GM15510 (cell line): ENCODE data around the gene AMER3.

Experiments
- POLR2A ChIP-seq: IDR thresholded peaks from 3 replicates; pipeline ENCODE4 v1.6.1; 2011; ENCODE audit warnings: borderline replicate concordance; ENCODE audit not compliant: insufficient read length; ENCODE audit errors: extremely low read depth

AMER3 gene, protein sequence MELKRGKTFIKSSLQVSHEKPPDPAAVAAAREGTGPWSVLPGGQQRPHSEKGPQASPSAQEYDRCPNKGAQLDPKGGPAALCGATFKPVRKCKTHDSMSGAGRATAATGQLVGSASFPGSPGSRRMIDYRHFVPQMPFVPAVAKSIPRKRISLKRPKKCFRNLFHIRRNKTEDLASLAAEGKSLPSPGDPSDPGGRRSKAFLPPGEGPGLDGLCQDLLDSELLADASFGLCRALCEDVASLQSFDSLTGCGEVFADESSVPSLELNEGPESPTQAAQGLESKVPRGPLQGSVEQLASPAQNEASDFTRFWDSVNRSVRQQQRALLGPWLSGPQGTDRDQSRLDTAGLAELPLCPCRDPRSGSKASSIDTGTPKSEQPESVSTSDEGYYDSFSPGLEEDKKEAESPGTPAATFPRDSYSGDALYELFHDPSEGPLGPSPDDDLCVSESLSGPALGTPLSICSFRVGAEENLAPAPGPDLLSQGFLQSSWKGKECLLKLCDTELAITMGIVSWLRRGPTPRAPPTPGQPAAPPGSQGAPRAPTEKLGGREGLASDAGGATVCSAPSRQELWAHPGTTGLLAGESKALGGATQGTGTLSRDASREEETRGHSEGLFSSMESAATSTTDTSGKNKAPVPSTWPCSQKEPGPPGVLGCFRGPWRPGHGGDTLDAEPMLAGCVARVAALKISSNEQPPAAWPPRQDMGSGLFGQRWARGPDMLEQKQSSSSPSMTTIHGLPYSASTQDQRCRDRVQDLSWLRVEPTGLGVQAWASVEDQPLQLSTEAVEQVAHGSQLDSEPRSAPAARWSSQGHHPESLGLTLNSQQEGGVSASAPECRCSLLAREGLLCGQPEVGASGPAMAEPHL

DNA sequence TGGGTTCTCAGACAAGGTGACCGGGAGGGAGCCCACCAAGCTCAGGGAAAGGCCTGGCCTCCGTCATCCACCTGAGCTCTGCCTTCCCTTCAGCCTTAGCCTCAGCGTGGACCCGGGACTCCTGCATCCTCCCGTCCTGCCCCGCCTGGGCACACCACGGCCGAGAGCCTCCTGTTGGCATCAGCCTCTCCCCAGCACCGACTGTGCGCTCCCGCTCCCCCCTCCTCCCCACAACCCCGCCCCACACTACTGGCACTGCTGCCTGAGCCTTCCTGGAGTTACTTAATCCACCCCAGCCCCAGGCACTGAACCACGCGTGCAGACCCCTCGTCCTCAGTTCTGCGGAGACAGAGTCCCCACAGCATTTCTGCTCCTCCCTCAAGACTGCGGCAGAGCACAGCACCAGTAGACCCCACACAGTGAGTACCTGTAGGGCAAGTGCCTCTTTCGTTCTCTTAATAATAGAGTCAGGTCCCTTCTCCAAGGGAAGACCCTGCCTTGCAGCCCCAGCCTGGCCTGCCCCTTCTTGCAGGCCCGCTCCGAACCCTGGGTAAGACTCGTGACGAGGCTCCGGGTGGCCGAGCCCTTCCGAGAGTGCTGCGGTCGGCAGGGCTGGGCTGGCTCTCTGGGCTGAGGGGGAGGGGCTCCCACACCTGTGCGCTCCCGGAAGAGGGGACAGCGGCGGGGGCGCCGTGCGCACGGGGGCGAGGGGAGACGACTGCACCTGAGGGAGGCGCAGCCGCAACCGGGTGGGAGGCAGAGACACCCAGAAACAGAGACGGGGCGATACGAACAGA is at the start of gene AMER3:
TSS of gene AMER3 (plus strand) at position 285 of the 797 bp plus-strand sequence. CDS start 6,533 bp downstream, outside the sequence.
- no peak for TF ChIP-seq POLR2A

DNA sequence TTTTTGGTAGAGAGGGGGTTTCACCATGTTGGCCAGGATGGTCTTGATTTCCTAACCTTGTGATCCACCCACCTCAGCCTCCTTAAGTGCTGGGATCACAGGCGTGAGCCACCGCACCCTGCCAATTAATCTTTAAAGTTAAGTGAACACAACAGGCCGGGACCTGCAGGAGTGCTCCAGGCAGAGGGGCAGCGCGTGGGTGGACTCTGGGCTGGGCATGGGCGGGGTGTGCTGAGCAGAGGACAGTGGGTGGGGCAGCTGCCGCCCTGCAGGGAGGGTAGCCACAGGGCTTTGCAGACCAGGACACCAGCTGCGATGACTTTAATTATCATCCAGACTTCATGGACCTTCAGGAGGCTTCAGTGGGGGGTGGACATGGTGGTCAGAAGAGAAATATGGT is 35.3 kb upstream of the AMER3 start:
- no peak for TF ChIP-seq POLR2A

DNA sequence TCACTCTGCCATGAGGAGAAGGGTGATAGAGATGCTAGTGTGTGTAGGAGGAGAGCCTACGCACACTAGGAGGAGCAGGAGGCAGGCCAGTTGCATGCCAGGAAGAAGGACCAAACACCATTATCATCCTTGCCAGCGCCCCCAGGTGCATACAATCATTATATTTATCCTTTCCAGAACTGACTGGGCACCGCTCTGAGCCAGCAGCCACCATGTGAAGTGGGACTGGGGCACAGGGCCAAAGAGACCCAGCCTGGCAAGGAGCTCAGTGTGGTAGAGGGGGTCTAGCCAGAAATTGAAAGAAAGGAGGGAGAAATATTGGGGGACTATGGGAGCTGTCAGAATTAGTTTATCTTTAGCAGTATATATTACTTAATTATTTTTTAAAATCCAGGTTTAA is 34.8 kb upstream of the AMER3 start:
- TF ChIP-seq POLR2A: no peak

DNA sequence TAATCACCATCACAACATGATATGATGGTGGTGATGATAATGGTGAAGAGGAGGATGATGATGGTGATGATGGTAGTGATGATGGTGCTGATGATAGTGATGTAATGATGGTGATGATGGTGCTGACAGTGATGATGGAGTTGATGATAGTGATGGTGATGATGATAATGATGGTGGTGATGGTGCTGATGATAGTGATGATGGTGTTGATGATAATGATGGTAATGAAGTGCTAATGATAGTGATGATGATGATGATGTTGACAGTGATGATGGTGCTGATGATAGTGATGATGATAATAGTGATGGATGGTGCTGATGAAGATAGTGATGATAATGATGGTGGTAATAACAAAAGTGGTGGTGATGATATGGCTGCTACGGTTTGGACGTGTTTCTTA is 30.9 kb upstream of the AMER3 start:
- no peak for TF ChIP-seq POLR2A

DNA sequence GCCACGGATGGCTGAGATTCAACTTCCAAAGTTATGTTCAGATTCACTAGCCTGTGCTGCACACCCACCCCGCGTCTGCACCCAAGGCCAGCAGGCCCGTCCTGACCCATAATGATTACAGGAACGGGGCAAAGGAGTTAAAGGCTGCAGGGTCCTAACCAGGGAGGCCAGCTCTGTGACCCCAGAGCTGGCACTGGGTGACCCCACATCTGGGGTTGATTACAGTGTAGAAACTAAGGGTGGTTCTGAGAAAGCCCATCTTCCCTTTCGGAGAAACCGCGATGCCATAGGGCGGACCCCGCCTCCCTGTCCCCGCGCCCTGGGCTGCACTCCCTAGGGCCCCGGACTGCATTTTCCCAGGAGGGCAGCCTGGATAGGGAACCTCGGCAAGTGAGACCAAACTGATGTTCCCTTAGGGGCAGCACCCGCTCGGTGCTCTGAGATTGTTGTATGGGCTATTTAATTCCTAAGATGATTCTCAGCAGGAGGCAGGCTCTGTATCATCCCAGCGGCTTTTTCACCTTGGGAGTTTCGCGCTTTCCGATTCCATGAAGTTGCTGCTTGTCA is 28.6 kb upstream of the AMER3 start:
- TF ChIP-seq POLR2A: no peak

DNA sequence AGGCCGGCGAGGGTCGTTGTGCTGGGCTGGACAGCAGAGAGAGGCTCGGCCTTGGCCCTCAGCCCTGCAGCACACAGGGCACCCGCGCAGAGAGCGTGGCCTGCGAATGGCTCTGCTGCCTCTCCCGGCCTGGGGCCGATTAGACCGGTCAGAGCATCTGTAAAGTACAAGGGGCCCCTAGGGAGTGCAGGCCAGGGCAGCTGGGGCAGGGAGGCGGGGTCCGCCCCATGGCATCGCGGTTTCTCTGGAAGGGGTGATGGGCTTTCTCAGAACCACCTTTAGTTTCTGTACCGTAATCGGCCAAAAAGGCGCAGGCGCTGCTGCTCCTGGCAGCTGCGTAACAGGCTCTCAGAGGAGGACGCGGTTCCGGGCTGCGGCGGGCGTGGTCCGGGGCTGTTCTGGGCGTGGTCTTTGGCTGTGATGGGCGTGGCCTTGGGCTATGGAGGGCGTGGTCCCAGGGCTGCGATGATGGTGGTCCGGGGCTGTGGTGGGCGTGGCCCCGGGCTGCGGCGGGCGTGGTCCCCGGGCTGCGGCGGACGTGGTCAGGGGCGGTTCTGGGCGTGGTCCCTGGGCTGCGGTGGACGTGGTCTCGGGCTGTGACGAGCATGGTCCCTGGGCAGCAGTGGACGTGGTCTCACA is 27.9 kb upstream of the AMER3 start:
- peak; percentile 36 for TF ChIP-seq POLR2A

DNA sequence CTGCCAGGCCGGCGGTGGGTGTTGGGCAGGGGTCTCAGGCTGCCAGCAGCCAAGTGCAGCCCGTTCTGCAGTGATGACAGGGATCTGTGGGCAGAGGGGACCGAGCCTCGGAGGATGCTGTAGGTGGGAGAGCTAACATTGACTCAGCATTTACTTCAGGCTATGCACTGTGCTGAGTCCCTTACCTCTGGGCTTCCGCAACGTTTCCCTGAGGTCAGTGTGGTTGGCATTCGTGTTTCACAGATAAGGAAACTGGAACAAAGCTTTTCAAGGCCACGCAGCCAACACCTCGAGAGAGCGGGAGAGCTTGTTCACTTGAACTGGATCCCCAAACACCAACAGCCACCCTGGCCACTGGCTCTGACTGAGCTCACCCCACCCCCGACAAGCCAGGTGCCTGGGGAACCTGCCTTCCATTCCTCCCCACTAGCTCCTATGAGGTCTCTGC is 27.3 kb upstream of the AMER3 start:
- TF ChIP-seq POLR2A: no peak

DNA sequence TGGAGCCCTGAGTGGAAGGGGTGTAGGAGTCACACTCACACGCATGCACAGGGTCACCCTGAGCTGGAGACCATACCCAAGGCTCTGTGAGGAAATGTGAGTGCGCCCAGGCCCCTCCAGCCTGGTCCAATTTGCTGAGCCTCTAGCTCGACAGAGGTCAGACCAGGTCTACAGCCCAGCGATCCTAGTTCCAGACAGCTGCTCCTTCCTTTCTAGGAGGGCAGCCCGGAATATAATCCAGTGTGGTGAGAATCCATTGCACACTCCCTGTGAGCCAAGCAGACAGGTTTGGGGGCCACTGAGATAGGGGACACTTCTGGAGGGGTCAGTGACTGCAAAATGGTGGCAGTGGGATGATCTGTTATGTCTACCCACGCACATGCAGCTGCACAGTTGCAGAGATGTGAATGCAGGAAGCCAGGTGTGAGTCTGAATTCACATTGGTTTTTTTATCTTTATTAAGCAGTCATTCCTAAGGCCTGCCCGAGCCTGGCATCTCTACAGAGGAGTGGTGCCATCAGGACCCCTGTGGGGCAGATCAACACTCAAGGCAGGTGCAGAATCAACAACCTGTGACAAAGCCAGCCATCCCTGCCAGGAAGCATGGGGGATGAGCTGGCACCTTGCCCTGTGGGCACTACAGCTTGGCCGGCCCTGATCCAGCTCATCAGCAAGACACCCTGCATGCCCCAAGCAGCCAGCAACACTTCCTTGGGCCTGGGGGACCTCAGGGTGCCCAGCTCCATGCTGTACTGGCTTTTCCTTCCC is 26.6 kb upstream of the AMER3 start, which contains the start of gene GPR148:
TSS of gene GPR148 (plus strand) at position 522 of the 768 bp plus-strand sequence. CDS start at position 604, 82 bp downstream.
- no peak for TF ChIP-seq POLR2A

DNA sequence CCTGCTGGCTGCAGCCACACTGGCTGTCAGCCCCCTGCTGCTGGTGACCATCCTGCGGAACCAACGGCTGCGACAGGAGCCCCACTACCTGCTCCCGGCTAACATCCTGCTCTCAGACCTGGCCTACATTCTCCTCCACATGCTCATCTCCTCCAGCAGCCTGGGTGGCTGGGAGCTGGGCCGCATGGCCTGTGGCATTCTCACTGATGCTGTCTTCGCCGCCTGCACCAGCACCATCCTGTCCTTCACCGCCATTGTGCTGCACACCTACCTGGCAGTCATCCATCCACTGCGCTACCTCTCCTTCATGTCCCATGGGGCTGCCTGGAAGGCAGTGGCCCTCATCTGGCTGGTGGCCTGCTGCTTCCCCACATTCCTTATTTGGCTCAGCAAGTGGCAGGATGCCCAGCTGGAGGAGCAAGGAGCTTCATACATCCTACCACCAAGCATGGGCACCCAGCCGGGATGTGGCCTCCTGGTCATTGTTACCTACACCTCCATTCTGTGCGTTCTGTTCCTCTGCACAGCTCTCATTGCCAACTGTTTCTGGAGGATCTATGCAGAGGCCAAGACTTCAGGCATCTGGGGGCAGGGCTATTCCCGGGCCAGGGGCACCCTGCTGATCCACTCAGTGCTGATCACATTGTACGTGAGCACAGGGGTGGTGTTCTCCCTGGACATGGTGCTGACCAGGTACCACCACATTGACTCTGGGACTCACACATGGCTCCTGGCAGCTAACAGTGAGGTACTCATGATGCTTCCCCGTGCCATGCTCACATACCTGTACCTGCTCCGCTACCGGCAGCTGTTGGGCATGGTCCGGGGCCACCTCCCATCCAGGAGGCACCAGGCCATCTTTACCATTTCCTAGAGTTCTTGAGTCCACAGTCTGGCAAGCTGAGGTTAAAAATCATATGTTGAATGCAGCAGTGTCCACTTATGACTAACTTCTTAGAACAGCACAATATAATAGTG is 25.7 kb upstream of the AMER3 start:
- TF ChIP-seq POLR2A: no peak

DNA sequence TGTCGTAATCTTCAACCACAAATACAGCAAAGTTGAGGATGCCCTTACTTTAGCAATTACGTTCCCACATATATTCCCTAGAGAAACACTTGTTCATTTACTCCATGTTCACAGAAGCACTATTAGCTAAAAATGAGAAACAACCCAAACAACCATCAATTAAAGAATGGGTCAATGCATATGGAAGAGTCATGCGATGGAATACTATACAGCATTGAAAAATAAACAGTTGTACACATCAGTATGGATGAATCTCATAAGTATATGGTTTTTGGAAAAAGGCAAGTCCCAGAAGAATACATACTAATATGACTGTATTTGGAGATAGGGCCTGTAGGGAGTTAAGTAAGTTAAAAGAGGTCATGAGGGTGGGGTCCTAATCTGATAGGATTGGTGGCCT is 20.1 kb upstream of the AMER3 start:
- no peak for TF ChIP-seq POLR2A

DNA sequence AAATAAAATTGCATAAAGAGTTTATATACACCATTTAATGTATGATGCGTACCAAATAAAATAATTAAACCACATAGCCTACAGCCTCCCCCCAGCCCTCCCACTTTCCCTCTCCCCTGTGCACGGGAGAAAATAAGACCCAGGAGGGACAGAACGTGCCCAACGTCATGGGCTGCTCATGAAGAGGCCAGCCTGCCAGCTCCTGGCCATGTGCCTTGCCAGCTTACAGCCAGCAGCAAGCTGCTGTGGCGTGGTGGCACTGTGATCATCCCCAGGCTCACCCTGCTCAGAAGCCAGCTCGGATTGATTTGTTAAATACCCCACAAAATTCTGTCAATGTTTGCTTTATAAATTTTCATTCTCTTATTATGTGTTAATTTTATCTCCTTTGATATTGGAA is 18.9 kb upstream of the AMER3 start:
- no peak for TF ChIP-seq POLR2A

DNA sequence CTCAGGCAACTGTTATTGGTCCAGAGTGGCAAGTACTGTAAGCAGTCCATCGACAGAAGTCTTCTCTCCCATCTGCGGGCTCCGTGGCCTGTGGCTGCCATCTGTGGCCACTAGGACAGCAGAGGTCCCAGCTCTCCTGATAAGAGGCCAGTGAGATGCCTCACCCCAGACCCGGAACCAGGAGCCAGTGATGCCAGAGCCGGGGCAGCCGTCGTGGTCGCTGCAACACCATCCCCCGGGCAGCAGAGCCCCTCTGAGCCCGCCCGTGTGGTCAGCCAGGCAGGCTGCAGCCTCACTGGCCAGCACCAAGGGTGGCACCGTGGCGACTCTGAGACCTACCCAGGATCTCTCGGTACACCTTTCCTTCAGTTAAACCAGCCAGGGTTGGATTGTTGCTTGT is 17.7 kb upstream of the AMER3 start:
- TF ChIP-seq POLR2A: no peak
